NCI-H748 treated with DMSO at 0.1 percent for 48 hours (cell line): Measurements from ENCODE around the gene SGO1.
"Not testable (repeated sequence)": the region's sequence is repeated elsewhere in the genome, so short reads cannot be mapped to it uniquely, and the experiment has no call there.

Source experiments
- DNase-seq: peaks from one replicate; lab custom pipeline; 2025; lab: John Stamatoyannopoulos, UW

The SGO1 gene

GRCh38 chr3:20185679-20186599 lies at the start of gene SGO1:
SGO1 (minus strand) TSS chr3:20186206; CDS start chr3:20184027, 2,179 bp downstream.
- DNase-seq: peak; percentile 86

- DNase-seq: no peak
Observed at GRCh38 chr3:20235796-20236195, 49.8 kb upstream of the SGO1 start.

- DNase-seq: no peak
Observed at GRCh38 chr3:20232906-20233780, 47.1 kb upstream of the SGO1 start.

GRCh38 chr3:20230954-20231353 lies 44.9 kb upstream of the SGO1 start:
- no peak for DNase-seq

GRCh38 chr3:20225769-20226168 lies 39.8 kb upstream of the SGO1 start:
- no peak for DNase-seq

GRCh38 chr3:20222274-20222673 lies 36.3 kb upstream of the SGO1 start:
- DNase-seq: no peak

- no peak for DNase-seq
Observed at GRCh38 chr3:20218215-20218614, 32.2 kb upstream of the SGO1 start.

- DNase-seq: no peak
Observed at GRCh38 chr3:20215636-20216035, 29.6 kb upstream of the SGO1 start.

GRCh38 chr3:20213491-20213890 lies 27.5 kb upstream of the SGO1 start:
- not testable (repeated sequence) for DNase-seq

- DNase-seq: not testable (repeated sequence)
Observed at GRCh38 chr3:20207945-20208344, 21.9 kb upstream of the SGO1 start.

GRCh38 chr3:20205898-20206297 lies 19.9 kb upstream of the SGO1 start:
- not testable (repeated sequence) for DNase-seq

- DNase-seq: no peak
Observed at GRCh38 chr3:20201143-20201542, 15.1 kb upstream of the SGO1 start.

- DNase-seq: no peak
Observed at GRCh38 chr3:20197775-20198174, 11.8 kb upstream of the SGO1 start.

- DNase-seq: no peak
Observed at GRCh38 chr3:20194793-20195460, 8.9 kb upstream of the SGO1 start.

GRCh38 chr3:20190991-20191390 lies 5.0 kb upstream of the SGO1 start:
- no peak for DNase-seq

- DNase-seq: no peak
Observed at GRCh38 chr3:20186600-20187004, 596 bp upstream of the SGO1 start.

GRCh38 chr3:20185331-20185678 lies 701 bp downstream of the SGO1 start:
- DNase-seq: peak; percentile 21

- DNase-seq: no peak
Observed at GRCh38 chr3:20182206-20182605, 3.8 kb downstream of the SGO1 start.

GRCh38 chr3:20181276-20181675 lies 4.7 kb downstream of the SGO1 start:
- DNase-seq: no peak

- DNase-seq: no peak
Observed at GRCh38 chr3:20173844-20174410, 12.1 kb downstream of the SGO1 start.

GRCh38 chr3:20161714-20162113 lies 24.3 kb downstream of the SGO1 start:
- DNase-seq: no peak

- DNase-seq: no peak
Observed at GRCh38 chr3:20160230-20160629, 25.8 kb downstream of the SGO1 start.
